Mucosa of gallbladder (tissue), 1 donor: ENCODE measurements around the gene SSH2. TPM values are rescaled to one million over a fixed set of nuclear protein-coding genes. Genes with fewer than 3 reads are reported as not detected.

ENCODE experiments used
- DNase-seq: peaks from one replicate; pipeline ENCODE4 v3.0.0-alpha.2; 2020; ENCODE audit warnings: low spot score
- total RNA-seq: library from RNA; stranded (reverse); gene quantifications from one replicate; pipeline ENCODE4 v1.2.1, GENCODE V29; 2021
- donor health status: DM: no; HTN: no; CAD: no.

The SSH2 gene
- total RNA-seq, 1 donor from 2014 or later, result 24.8 TPM

GRCh38 chr17:29613352-29613837 lies 316.6 kb downstream of the SSH2 start:
- peak; percentile 96 for DNase-seq

GRCh38 chr17:29612404-29613280 lies 317.4 kb downstream of the SSH2 start:
- DNase-seq, result no peak

- no peak for DNase-seq
Observed at GRCh38 chr17:29612094-29612403, 318.0 kb downstream of the SSH2 start.

GRCh38 chr17:29611351-29612093 lies 318.5 kb downstream of the SSH2 start:
- no peak for DNase-seq

GRCh38 chr17:29610395-29610794 lies 319.6 kb downstream of the SSH2 start:
- DNase-seq, result no peak

- no peak for DNase-seq
Observed at GRCh38 chr17:29608986-29609385, 321.0 kb downstream of the SSH2 start.

- no peak for DNase-seq
Observed at GRCh38 chr17:29607557-29608195, 322.4 kb downstream of the SSH2 start.

GRCh38 chr17:29603109-29603674 lies 326.8 kb downstream of the SSH2 start:
- DNase-seq, result no peak

- DNase-seq, result no peak
Observed at GRCh38 chr17:29597361-29598172, 332.5 kb downstream of the SSH2 start.

- DNase-seq, result no peak
Observed at GRCh38 chr17:29596811-29597210, 333.2 kb downstream of the SSH2 start.

- no peak for DNase-seq
Observed at GRCh38 chr17:29595943-29596774, 333.9 kb downstream of the SSH2 start.

- no peak for DNase-seq
Observed at GRCh38 chr17:29595107-29595942, 334.7 kb downstream of the SSH2 start.

GRCh38 chr17:29594519-29595090 lies 335.4 kb downstream of the SSH2 start:
- DNase-seq, result no peak

- DNase-seq, result no peak
Observed at GRCh38 chr17:29593591-29594518, 336.2 kb downstream of the SSH2 start.

- no peak for DNase-seq
Observed at GRCh38 chr17:29592850-29593551, 337.0 kb downstream of the SSH2 start, which contains the start of gene ANKRD13B. Gene ANKRD13B, plus strand, starts transcription at chr17:29593132. Its CDS starts 490 bp downstream, at chr17:29593622.

GRCh38 chr17:29591737-29592608 lies 338.1 kb downstream of the SSH2 start:
- peak; percentile 88 for DNase-seq
